ENCODE data around the gene RAB3GAP1.
A peak's percentile ranks its signal among the peaks of the same experiment; 100 is the strongest.
"Not testable (repeated sequence)": the region's sequence is repeated elsewhere in the genome, so short reads cannot be mapped to it uniquely, and the experiment has no call there.

Gene RAB3GAP1

GRCh38 chr2:135033216-135033615 is 18.9 kb upstream of the RAB3GAP1 start:
- H3K4me3 ChIP-seq; H3K36me3 ChIP-seq (replicated peaks); DNase-seq (ENCODE audit: low spot score in 2 of 2); H3K4me1 ChIP-seq; in situ Hi-C loops (cut with MboI; ENCODE audit: low sequenced_read_pairs); H3K27me3 ChIP-seq (ENCODE audit: low read depth); H3K9me3 ChIP-seq: not testable (repeated sequence)

DNA sequence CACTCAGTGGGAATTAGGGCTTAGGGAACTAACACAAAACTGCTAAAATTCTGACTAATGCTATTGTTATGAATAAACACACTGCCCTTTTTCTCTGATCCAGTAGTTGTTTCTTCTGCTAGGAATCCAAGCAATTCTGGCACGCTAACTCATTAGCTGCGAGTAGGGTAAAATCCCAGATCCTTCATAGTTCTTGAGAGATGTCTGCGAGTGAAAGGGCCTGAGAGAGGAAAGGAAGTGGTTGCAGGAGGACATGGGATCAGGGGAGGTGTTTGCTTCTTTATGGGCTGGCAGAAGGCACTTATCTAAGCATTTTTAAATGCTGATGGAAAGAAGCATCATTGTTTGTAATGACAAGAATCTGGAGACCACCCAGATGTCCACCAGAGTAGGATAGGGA is 14.3 kb upstream of the RAB3GAP1 start:
- in situ Hi-C loops (cut with MboI; ENCODE audit: low sequenced_read_pairs) = no loop called here
- Histone ChIP-seq H3K4me3 (no peak overlapping the region), H3K27me3 (ENCODE audit: low read depth) (no peaks in the 10 kb centered on the region), H3K9me3 (no peaks in the 10 kb centered on the region), H3K4me1 (no peaks in the 10 kb centered on the region), H3K36me3 (replicated peaks) (no peaks in the 10 kb centered on the region)
- no peak for DNase-seq (ENCODE audit: low spot score in 2 of 2)

DNA sequence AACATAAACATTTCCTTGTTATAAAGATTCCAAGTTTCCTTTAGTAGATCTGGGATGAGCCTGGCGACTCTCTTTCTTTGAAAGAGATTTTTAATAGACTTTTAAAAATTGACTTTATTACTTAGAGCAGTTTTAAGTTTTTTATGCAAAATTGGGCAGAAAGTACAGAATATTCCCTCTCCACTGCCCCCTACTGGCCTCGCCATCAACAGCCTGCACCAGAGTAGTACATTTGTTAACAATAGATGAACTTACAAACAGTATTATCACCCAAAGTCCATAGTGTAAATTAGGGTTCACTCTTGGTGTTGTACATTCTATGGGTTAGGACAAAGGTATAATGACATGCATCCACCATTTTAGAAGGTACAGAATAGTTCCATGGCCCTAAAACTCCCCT is 8.7 kb upstream of the RAB3GAP1 start:
- in situ Hi-C loops (cut with MboI; ENCODE audit: low sequenced_read_pairs) = no loop called here
- Histone ChIP-seq H3K4me1 (0 out of 2 replicates have a peak, but pooled peaks cover 3% of the 10 kb centered on the region), H3K4me3 (no peak overlapping the region), H3K36me3 (replicated peaks) (no peaks in the 10 kb centered on the region), H3K9me3 (no peaks in the 10 kb centered on the region), H3K27me3 (ENCODE audit: low read depth) (no peaks in the 10 kb centered on the region)
- peak in 1 of 2 experiments; percentile 25 for DNase-seq (ENCODE audit: low spot score in 2 of 2)

GRCh38 chr2:135047300-135047699 is 4.8 kb upstream of the RAB3GAP1 start, which contains the start of gene MAP3K19:
Gene MAP3K19 (minus strand): TSS chr2:135047447. CDS start chr2:135024647, 22,800 bp downstream.
- Histone ChIP-seq H3K9me3 (no peaks in the 10 kb centered on the region), H3K4me1 (peaks cover 7% of the 10 kb centered on the region), H3K27me3 (ENCODE audit: low read depth) (no peaks in the 10 kb centered on the region), H3K36me3 (replicated peaks) (no peaks in the 10 kb centered on the region), H3K4me3 (no peak within 1 kb of the TSS)
- no peak for DNase-seq (ENCODE audit: low spot score in 2 of 2)
- in situ Hi-C loops (cut with MboI; ENCODE audit: low sequenced_read_pairs) = no loop called here

GRCh38 chr2:135048122-135048521 is 4.0 kb upstream of the RAB3GAP1 start:
- in situ Hi-C loops (cut with MboI; ENCODE audit: low sequenced_read_pairs) = no loop called here
- DNase-seq (ENCODE audit: low spot score in 2 of 2) = no peak
- no peak overlapping the region for H3K4me3 ChIP-seq
- H3K36me3 ChIP-seq (replicated peaks) = no peaks in the 10 kb centered on the region
- no peaks in the 10 kb centered on the region for H3K27me3 ChIP-seq (ENCODE audit: low read depth)
- H3K4me1 ChIP-seq = peaks cover 7% of the 10 kb centered on the region
- no peaks in the 10 kb centered on the region for H3K9me3 ChIP-seq

DNA sequence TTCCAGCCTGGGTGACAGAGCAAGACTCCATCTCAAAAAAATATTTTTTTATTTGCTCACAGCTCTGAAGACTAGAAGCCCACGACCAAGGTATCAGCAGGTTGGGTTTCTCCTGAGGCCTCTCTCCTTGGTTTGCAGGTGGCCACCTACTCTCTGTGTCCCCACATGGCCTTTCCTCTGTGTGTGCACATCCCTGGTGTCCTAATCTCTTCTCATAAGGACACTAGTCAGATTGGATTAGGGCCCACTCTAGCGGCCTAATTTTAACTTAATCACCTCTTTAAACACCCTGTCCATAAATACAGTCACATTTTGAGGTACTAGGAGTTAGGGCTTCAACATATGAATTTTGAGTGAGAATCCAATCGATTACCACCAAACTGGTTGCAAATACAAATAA is 2.0 kb upstream of the RAB3GAP1 start:
- Histone ChIP-seq H3K36me3 (replicated peaks) (no peaks in the 10 kb centered on the region), H3K4me3 (no peak overlapping the region), H3K9me3 (no peaks in the 10 kb centered on the region), H3K27me3 (ENCODE audit: low read depth) (no peaks in the 10 kb centered on the region), H3K4me1 (peaks cover 15% of the 10 kb centered on the region)
- in situ Hi-C loops (cut with MboI; ENCODE audit: low sequenced_read_pairs) = no loop called here
- DNase-seq (ENCODE audit: low spot score in 2 of 2) = no peak

- in situ Hi-C loops (cut with MboI; ENCODE audit: low sequenced_read_pairs) = no loop called here
- peaks cover 15% of the 10 kb centered on the region for H3K4me1 ChIP-seq
- no peak for DNase-seq (ENCODE audit: low spot score in 2 of 2)
- no peaks in the 10 kb centered on the region for H3K27me3 ChIP-seq (ENCODE audit: low read depth)
- H3K9me3 ChIP-seq = no peaks in the 10 kb centered on the region
- H3K36me3 ChIP-seq (replicated peaks) = no peaks in the 10 kb centered on the region
- H3K4me3 ChIP-seq = no peak overlapping the region
Observed at GRCh38 chr2:135050684-135051083, 1.4 kb upstream of the RAB3GAP1 start.

DNA sequence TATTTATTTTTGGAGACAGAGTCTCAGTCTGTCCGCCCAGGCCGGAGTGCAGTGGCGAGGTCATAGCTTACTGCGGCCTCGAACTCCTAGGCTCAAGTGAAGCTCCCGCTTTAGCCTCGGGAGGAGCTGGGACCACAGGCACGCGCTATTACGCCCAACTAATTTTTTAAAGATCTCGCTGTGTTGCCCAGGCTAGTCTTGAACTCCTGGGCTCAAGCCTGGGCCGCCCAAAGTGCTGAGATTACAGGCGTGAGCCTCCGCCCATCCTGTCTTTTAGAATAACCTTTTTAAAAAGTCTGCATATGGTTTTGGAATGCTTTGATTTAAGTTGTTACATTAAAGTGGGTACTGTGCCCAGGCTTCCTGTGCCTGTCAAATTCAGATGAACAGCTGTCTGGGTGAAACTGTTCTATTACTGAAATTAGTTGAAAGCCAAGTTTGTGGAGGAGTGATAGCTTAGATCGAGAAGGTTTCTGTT is 944 bp downstream of the RAB3GAP1 start:
- H3K4me1 ChIP-seq = peaks cover 15% of the 10 kb centered on the region
- H3K4me3 ChIP-seq = peak overlapping the region; percentile 85
- H3K36me3 ChIP-seq (replicated peaks) = no peaks in the 10 kb centered on the region
- in situ Hi-C loops (cut with MboI; ENCODE audit: low sequenced_read_pairs) = no loop called here
- no peak for DNase-seq (ENCODE audit: low spot score in 2 of 2)
- H3K9me3 ChIP-seq = no peaks in the 10 kb centered on the region
- no peaks in the 10 kb centered on the region for H3K27me3 ChIP-seq (ENCODE audit: low read depth)

DNA sequence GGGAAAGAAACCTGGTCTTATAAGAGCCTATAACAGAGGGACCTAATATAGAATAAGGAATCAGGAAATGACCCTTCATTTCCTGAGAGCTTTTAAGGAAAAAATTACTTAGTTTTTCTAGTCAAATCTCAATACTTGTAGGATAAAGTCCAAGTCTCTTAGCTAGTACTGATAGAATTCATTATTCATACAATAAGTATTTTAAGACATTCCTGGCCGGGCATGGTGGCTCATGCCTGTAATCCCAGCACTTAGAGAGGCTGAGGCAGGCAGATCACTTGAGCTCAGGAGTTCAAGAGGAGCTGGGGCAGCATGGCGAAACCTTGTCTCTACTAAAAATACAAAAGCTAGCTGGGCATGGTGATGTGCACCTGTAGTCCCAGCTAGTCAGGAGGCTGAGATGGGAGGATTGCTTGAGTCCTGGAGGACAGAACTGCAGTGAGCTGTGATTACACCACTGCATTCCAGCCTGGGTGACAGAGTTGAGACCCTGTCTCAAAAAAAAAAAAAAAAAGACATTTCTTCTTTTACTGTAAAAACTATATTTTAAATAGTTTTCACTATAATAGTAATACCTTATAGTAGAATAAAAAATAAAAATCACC is 3.2 kb downstream of the RAB3GAP1 start:
- in situ Hi-C loops (cut with MboI; ENCODE audit: low sequenced_read_pairs) = no loop called here
- H3K36me3 ChIP-seq (replicated peaks) = no peaks in the 10 kb centered on the region; the same call in 1 of the 2 replicates
- H3K4me3 ChIP-seq = no peak overlapping the region
- no peaks in the 10 kb centered on the region for H3K27me3 ChIP-seq (ENCODE audit: low read depth)
- peaks cover 24% of the 10 kb centered on the region for H3K4me1 ChIP-seq
- no peaks in the 10 kb centered on the region for H3K9me3 ChIP-seq
- DNase-seq (ENCODE audit: low spot score in 2 of 2) = no peak

GRCh38 chr2:135056790-135057189 is 4.7 kb downstream of the RAB3GAP1 start:
- Histone ChIP-seq H3K4me3 (no peak overlapping the region), H3K27me3 (ENCODE audit: low read depth) (no peaks in the 10 kb centered on the region), H3K4me1 (peaks cover 22% of the 10 kb centered on the region)

DNA sequence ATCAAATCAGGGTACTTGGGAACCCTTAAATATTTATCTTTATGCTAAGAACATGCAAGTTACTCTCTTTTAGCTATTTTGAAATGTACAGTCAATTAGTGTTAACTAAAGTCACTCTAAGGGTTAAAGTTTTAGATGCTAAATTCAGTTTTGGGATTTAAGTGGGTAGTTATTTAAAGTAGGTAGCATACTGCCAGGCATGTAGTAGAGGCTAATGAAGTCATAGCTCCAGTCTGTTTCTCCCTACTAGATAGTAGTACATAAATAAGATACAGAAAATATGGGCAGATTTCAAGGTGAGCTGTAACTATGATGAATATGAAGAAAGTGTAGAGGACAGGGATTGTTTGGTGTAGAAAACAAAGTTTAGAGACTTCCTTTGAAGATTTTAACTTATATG is 7.5 kb downstream of the RAB3GAP1 start:
- no peak for DNase-seq (ENCODE audit: low spot score in 2 of 2)
- no peaks in the 10 kb centered on the region for H3K9me3 ChIP-seq
- H3K4me3 ChIP-seq = no peak overlapping the region
- H3K4me1 ChIP-seq = peaks cover 12% of the 10 kb centered on the region
- peaks cover 21% of the 10 kb centered on the region for H3K36me3 ChIP-seq (replicated peaks)
- in situ Hi-C loops (cut with MboI; ENCODE audit: low sequenced_read_pairs) = no loop called here
- no peaks in the 10 kb centered on the region for H3K27me3 ChIP-seq (ENCODE audit: low read depth)

More at GRCh38 chr2:135056790-135057189, 4.7 kb downstream of the RAB3GAP1 start:
- in situ Hi-C loops (cut with MboI; ENCODE audit: low sequenced_read_pairs) = no loop called here
- DNase-seq (ENCODE audit: low spot score in 2 of 2) = no peak
- peaks cover 11% of the 10 kb centered on the region for H3K36me3 ChIP-seq (replicated peaks)
- no peaks in the 10 kb centered on the region for H3K9me3 ChIP-seq

DNA sequence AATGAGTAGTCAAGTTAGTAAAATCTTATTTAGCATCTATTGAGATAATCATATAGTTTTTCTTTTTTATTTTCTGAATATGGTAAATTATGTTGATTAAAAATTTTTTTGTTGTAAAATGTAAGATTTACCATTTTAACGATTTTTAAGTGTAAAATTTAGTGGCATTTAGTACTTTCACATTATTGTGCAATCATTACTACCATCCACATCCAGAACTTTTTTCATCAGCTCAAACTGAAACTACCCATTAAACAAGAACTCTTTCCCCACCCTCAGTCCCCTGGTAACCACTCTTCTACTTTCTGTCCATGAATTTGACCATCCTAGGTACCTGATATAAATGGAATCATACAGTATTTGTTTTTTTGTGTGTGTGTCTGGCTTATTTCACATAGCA is 11.1 kb downstream of the RAB3GAP1 start:
- H3K4me1 ChIP-seq = peaks cover 10% of the 10 kb centered on the region
- peaks cover 26% of the 10 kb centered on the region for H3K36me3 ChIP-seq (replicated peaks)
- in situ Hi-C loops (cut with MboI; ENCODE audit: low sequenced_read_pairs) = no loop called here
- H3K4me3 ChIP-seq = no peak overlapping the region
- H3K27me3 ChIP-seq (ENCODE audit: low read depth) = no peaks in the 10 kb centered on the region
- DNase-seq (ENCODE audit: low spot score in 2 of 2) = no peak
- no peaks in the 10 kb centered on the region for H3K9me3 ChIP-seq

GRCh38 chr2:135064149-135064548 is 12.1 kb downstream of the RAB3GAP1 start:
- Histone ChIP-seq H3K36me3 (replicated peaks) (peaks cover 26% of the 10 kb centered on the region), H3K4me1 (peaks cover 3% of the 10 kb centered on the region), H3K27me3 (ENCODE audit: low read depth) (no peaks in the 10 kb centered on the region), H3K9me3 (no peaks in the 10 kb centered on the region), H3K4me3 (no peak overlapping the region)
- in situ Hi-C loops (cut with MboI; ENCODE audit: low sequenced_read_pairs) = no loop called here
- DNase-seq (ENCODE audit: low spot score in 2 of 2) = no peak

DNA sequence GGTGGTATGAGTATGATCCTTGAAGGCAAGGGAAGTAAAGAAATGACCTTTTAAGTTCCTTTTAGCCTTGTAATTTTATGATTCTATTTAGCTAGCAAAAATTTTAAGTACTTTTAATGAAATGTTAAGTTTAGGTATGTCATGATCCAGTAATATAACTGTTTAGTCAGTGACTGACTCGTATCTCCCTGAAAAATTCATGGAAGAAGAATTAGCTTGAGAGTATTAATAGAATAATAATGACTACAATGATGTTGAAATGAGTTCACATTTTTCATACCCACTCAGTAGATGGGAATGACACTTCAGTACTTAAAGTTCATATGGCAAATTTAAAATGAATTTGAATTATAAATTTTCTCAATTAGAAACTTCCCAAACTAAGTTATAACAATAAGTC is 14.6 kb downstream of the RAB3GAP1 start:
- in situ Hi-C loops (cut with MboI; ENCODE audit: low sequenced_read_pairs) = no loop called here
- DNase-seq (ENCODE audit: low spot score in 2 of 2) = no peak
- no peaks in the 10 kb centered on the region for H3K4me1 ChIP-seq
- peaks cover 21% of the 10 kb centered on the region for H3K36me3 ChIP-seq (replicated peaks)
- H3K27me3 ChIP-seq (ENCODE audit: low read depth) = no peaks in the 10 kb centered on the region
- H3K9me3 ChIP-seq = peaks cover 18% of the 10 kb centered on the region
- H3K4me3 ChIP-seq = no peak overlapping the region
